ENCODE data around the gene SDR42E2. TPM values are rescaled to one million over a fixed set of nuclear protein-coding genes. Genes with fewer than 3 reads are reported as not detected.

The SDR42E2 gene
- total RNA-seq, 1 donor from 2014 or later: not detected

GRCh38 chr16:22214889-22215288, 52.6 kb downstream of the SDR42E2 start:
- no peak for DNase-seq

GRCh38 chr16:22216191-22216831, 54.0 kb downstream of the SDR42E2 start:
- DNase-seq: peak; percentile 76

- DNase-seq: peak; percentile 33
Measured at GRCh38 chr16:22216832-22217225, 54.5 kb downstream of the SDR42E2 start.

- DNase-seq: no peak
Measured at GRCh38 chr16:22217890-22218730, 55.8 kb downstream of the SDR42E2 start.

- DNase-seq: no peak
Measured at GRCh38 chr16:22219389-22220068, 57.2 kb downstream of the SDR42E2 start.

DNA sequence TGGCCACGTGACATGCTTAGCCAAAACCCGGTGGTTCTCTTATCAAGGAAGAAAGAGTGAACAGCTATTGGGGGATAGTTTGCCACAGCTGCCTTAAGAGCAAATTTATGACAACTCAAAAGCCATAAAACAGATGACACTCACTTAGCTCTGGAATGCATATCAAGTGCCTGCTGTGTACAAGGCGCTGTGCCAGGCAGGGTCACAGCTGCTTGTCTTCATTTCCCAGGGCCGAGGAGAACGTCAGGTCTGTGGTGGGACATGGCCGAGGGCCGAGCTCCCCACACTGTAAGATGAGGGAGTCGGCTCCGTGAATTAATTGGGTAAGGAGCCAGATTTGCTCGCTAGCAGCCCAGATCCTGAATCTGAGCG, 57.7 kb downstream of the SDR42E2 start:
- peak; percentile 97 for DNase-seq

DNA sequence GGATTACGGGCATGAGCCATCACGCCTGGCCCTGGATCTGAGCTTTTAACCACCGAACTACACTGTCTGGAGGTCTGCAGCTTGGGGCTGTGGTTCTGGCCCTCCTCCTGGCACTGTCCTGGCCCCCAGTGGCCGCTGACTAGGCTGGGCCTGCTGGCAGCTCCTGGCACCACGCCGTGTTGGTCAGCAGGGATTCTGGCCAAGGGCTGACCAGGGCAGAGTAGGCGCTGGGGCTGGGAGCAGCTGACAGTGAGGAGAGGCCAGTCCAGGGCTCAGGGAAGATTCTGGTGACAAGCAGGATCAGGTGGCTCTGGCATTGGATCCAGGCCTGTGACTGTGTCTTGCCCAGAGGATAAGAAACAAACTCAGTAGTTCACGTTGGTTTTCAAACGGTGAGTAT, 58.4 kb downstream of the SDR42E2 start:
- DNase-seq: peak; percentile 71

DNA sequence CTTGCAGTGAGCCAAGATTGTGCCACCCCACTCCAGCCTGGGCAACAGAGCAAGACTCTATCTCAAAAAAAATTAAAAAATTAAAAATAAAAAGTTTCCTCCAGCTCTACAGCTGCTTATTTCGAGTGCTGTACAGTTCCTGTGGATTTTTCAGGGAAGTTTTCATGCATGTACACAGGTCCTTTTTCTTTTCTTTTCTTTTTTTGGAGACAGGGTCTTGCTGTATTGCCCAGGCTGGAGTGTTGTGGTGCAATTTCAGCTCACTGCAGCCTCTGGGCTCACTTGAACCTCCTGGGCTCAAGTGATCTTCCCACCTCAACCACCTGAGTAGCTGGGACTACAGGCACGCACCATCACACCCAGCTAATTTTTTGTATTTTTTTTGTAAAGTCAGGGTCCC, 59.7 kb downstream of the SDR42E2 start:
- DNase-seq: no peak

GRCh38 chr16:22222998-22223397, 60.7 kb downstream of the SDR42E2 start:
- DNase-seq: no peak

- DNase-seq: no peak
Measured at GRCh38 chr16:22225060-22225459, 62.8 kb downstream of the SDR42E2 start.

DNA sequence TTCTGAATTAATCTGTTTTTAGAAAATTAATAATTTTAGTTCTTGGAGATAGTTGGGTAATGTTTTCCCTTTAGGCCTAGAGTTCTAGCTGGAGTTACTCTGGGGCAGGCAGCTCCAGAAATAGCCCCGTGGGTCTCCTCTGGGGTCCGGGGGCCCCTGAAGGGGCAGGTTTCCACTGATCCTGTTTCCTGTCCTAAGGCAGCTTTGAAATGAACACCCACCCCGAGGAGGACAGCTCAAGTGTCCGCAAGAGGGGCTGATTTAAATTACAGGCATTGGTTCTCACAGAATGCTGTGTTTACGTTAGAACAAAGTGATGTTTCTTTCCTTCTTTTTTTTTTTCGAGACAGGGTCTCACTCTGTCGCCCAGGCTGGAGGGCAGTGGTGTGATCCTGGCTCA, 67.6 kb downstream of the SDR42E2 start:
- peak; percentile 57 for DNase-seq

- DNase-seq: no peak
Measured at GRCh38 chr16:22232277-22233036, 70.2 kb downstream of the SDR42E2 start.

DNA sequence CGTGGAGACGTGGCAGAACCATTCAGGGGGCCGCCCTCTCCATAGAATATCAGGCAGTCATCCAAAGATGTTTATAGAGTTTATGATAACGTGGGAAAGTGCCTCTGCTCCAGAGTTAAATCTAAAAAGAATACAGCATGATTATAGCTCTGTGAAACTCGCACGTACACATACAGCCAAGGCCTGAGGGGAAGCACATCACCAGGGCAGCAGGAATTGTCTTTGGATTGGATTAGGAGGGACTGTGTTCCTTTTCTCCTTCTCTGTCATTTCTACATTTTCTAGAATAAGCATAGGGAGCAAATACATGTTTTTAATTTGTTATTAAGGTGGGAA, 70.7 kb downstream of the SDR42E2 start:
- DNase-seq: no peak

- DNase-seq: peak; percentile 23
Measured at GRCh38 chr16:22235839-22236745, 73.8 kb downstream of the SDR42E2 start.

- DNase-seq: peak; percentile 19
Measured at GRCh38 chr16:22239131-22239805, 77.0 kb downstream of the SDR42E2 start.

GRCh38 chr16:22240023-22240710, 77.9 kb downstream of the SDR42E2 start:
- peak; percentile 81 for DNase-seq

Data from tongue (tissue), 2 donors.